ENCODE data around the gene PDIA2.

DNA sequence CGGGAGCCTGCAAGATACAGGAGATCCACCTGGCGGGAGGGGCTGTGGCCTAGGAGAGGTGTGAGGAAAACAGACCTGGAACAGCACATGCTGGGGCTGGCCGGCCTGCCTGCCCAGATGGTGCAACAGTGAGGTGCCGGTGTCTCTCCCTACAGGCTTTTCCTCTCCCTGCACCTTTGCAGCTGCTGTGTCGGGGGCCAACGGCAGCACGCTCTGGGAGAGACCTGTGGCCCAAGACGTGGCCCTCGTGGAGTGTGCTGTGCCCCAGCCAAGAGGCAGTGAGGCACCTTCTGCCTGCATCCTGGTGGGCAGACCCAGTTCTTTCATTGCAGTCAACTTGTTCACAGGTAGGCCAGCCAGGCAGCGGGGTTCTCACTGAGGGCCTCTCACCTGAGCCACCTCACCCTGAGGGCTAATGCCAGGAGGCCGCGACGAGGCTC lies 23.1 kb upstream of the PDIA2 start:
- TF ChIP-seq, protein P1, sequence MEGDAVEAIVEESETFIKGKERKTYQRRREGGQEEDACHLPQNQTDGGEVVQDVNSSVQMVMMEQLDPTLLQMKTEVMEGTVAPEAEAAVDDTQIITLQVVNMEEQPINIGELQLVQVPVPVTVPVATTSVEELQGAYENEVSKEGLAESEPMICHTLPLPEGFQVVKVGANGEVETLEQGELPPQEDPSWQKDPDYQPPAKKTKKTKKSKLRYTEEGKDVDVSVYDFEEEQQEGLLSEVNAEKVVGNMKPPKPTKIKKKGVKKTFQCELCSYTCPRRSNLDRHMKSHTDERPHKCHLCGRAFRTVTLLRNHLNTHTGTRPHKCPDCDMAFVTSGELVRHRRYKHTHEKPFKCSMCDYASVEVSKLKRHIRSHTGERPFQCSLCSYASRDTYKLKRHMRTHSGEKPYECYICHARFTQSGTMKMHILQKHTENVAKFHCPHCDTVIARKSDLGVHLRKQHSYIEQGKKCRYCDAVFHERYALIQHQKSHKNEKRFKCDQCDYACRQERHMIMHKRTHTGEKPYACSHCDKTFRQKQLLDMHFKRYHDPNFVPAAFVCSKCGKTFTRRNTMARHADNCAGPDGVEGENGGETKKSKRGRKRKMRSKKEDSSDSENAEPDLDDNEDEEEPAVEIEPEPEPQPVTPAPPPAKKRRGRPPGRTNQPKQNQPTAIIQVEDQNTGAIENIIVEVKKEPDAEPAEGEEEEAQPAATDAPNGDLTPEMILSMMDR (IDR thresholded peaks at IDR 0.05) = no peak
- TF ChIP-seq POLR2A (IDR thresholded peaks at IDR 0.05; ENCODE audit: low read length) (no peak), MAFK (IDR thresholded peaks at IDR 0.05; ENCODE audit: partially characterized antibody) (no peak), RFX5 (IDR thresholded peaks at IDR 0.05) (no peak), RAD21 (conservative IDR thresholded peaks at IDR 0.05 in 1 of 2, IDR thresholded peaks at IDR 0.05 in 1 of 2) (no peak), EP300 (IDR thresholded peaks at IDR 0.05) (no peak)

Data from A549 (cell line).